Sigmoid colon (tissue), 7 donors: ENCODE data around the gene DIPK1B. TPM values are rescaled to one million over a fixed set of nuclear protein-coding genes. Genes with fewer than 3 reads are reported as not detected.
"Not testable (repeated sequence)": the region's sequence is repeated elsewhere in the genome, so short reads cannot be mapped to it uniquely, and the experiment has no call there.

ENCODE experiments used
- DNase-seq: peaks from one replicate; pipeline ENCODE4 v3.0.0-alpha.2; 2019
- H3K27ac ChIP-seq, 4 donors: fragments of 200-600 bp; sonication (generic); one replicate each; pipeline ENCODE4 v1.5.1; 2016 to 2019; ENCODE audit warnings: mild to moderate bottlenecking in 1 of 4
- H3K27me3 ChIP-seq, 3 donors: fragments of 200-600 bp; sonication (generic); one replicate each; pipeline ENCODE4 v1.5.1; 2019; ENCODE audit warnings: mild to moderate bottlenecking in 1 of 3
- H3K36me3 ChIP-seq, 4 donors: fragments of 200-600 bp; sonication (generic); one replicate each; pipeline ENCODE4 v1.5.1; 2016 to 2019
- H3K4me1 ChIP-seq, 4 donors: fragments of 200-600 bp; sonication (generic); one replicate each; pipeline ENCODE4 v1.5.1; 2017 to 2019
- H3K4me3 ChIP-seq, 4 donors: fragments of 200-600 bp; sonication (generic); one replicate each; pipeline ENCODE4 v1.5.1; 2017 to 2019; ENCODE audit warnings: mild to moderate bottlenecking in 2 of 4, moderate library complexity in 1 of 4
- H3K9me3 ChIP-seq, 4 donors: fragments of 200-600 bp in 3 of 4; sonication (generic) in 3 of 4; one replicate each; pipeline versions ENCODE4 v1.5.1 to v1.6.1; 2013 to 2019
- CTCF ChIP-seq, 4 experiments: fragments of 450-650 bp in 3 of 4; fragments of 200-600 bp in 1 of 4; IDR thresholded peaks; one replicate each; pipeline ENCODE4 v1.5.1; 2016 to 2019; ENCODE audit warnings: antibody characterized with exemption in 4 of 4, mild to moderate bottlenecking in 3 of 4, moderate library complexity in 2 of 4
- EP300 ChIP-seq, 4 donors: sonication (generic); formaldehyde crosslinking; IDR thresholded peaks; one replicate each; pipeline ENCODE4 v1.6.1; 2017; ENCODE audit warnings: antibody characterized with exemption in 4 of 4
- POLR2A ChIP-seq, 2 donors: fragments of 450-650 bp; IDR thresholded peaks; one replicate each; pipeline ENCODE4 v1.6.1; 2016; ENCODE audit warnings: antibody characterized with exemption in 2 of 2, mild to moderate bottlenecking in 2 of 2, moderate library complexity in 2 of 2
- POLR2AphosphoS5 ChIP-seq, 4 donors: sonication (generic); formaldehyde crosslinking; IDR thresholded peaks; one replicate each; pipeline ENCODE4 v1.6.1; 2017; ENCODE audit warnings: antibody characterized with exemption in 4 of 4
- WGBS, 2 donors: extraction: QIAGEN DNeasy Blood & Tissue Kit; methylation state at CpG; one replicate each; pipeline ENCODE4 v1.1.7; 2013; 5-methylcytosine and 5-hydroxymethylcytosine counted together
- intact Hi-C: fragments of 100-400 bp; cut with DNase I; formaldehyde crosslinking; loops from one replicate; pipeline ENCODE4 v1.15.1; 2023
- polyA plus RNA-seq, 3 donors: library from polyadenylated mRNA; stranded (reverse); fragments of 200-250 nt; gene quantifications; one replicate each; pipeline ENCODE4 v1.2.3, GENCODE V29; 2013
- total RNA-seq, 4 donors: library from RNA; depleted of rRNA; stranded (reverse); fragments of >200 nt; gene quantifications; one replicate each; pipeline ENCODE4 v1.1.0, GENCODE V29; 2016
- donor health status: healthy with polysubstance abuse.
- donor health status: Bipolar disorder and iron deficiency.
- donor health status: healthy.

The DIPK1B gene
- total and polyA plus RNA-seq, 7 donors = 0.23 to 18.3 (median 9.6) TPM

- TF ChIP-seq EP300 (IDR thresholded peaks at IDR 0.05) (no peak), CTCF (IDR thresholded peaks at IDR 0.05) (no peak)
- 86 to 88% methylated on average over 31 of the region's 31 CpGs for WGBS, 2 donors
- H3K36me3 ChIP-seq = no peaks in the 10 kb centered on the region
- H3K4me3 ChIP-seq = no peak overlapping the region
- no peaks in the 10 kb centered on the region for H3K27me3 ChIP-seq
- peaks cover 0 to 5% (median 0%) of the 10 kb centered on the region in 4 donors for H3K9me3 ChIP-seq
- intact Hi-C loops = no loop called here
- H3K4me1 ChIP-seq = no peaks in the 10 kb centered on the region
- H3K27ac ChIP-seq = no peak overlapping the region
- DNase-seq = no peak
Measured at GRCh38 chr9:136753371-136754058, 41.1 kb downstream of the DIPK1B start.

GRCh38 chr9:136754059-136754572 lies 41.7 kb downstream of the DIPK1B start:
- no peaks in the 10 kb centered on the region for H3K4me1 ChIP-seq
- intact Hi-C loops = no loop called here

GRCh38 chr9:136754626-136755301 lies 42.4 kb downstream of the DIPK1B start:
- Histone ChIP-seq H3K36me3 (no peaks in the 10 kb centered on the region), H3K9me3 (peaks cover 0 to 5% (median 0%) of the 10 kb centered on the region in 4 donors), H3K4me3 (no peak overlapping the region), H3K27ac (no peak overlapping the region), H3K27me3 (peaks cover 0 to 8% (median 0%) of the 10 kb centered on the region in 3 donors), H3K4me1 (no peaks in the 10 kb centered on the region)
- intact Hi-C loops = no loop called here
- no peak for TF ChIP-seq EP300 (IDR thresholded peaks at IDR 0.05)
- whole genome bisulfite sequencing, 2 donors = 81 to 82% methylated on average over 24 of the region's 24 CpGs
- no peak for DNase-seq

More at GRCh38 chr9:136754059-136754572, 41.7 kb downstream of the DIPK1B start:
- Histone ChIP-seq H3K4me3 (no peak overlapping the region), H3K36me3 (no peaks in the 10 kb centered on the region), H3K27ac (no peak overlapping the region), H3K9me3 (peaks cover 0 to 5% (median 0%) of the 10 kb centered on the region in 4 donors), H3K27me3 (peaks cover 0 to 1% (median 0%) of the 10 kb centered on the region in 3 donors)
- 40 to 48% methylated on average over 17 of the region's 17 CpGs for WGBS, 2 donors
- no peak for DNase-seq
- TF ChIP-seq CTCF (IDR thresholded peaks at IDR 0.05) (no peak), EP300 (IDR thresholded peaks at IDR 0.05) (no peak), POLR2AphosphoS5 (IDR thresholded peaks at IDR 0.05) (no peak)

GRCh38 chr9:136755302-136756133 lies 43.1 kb downstream of the DIPK1B start:
- H3K36me3 ChIP-seq, H3K4me3 ChIP-seq, intact Hi-C loops, H3K27ac ChIP-seq, H3K4me1 ChIP-seq, H3K9me3 ChIP-seq: not testable (repeated sequence)
- DNase-seq = peak; percentile 48
- 91 to 92% methylated on average over 22 of the region's 22 CpGs for WGBS, 2 donors
- H3K27me3 ChIP-seq = peaks cover 0 to 15% (median 0%) of the 10 kb centered on the region in 3 donors

GRCh38 chr9:136756134-136756438 lies 43.7 kb downstream of the DIPK1B start:
- Histone ChIP-seq H3K4me1 (peaks cover 0 to 3% (median 0%) of the 10 kb centered on the region in 4 donors), H3K9me3 (peaks cover 0 to 5% (median 0%) of the 10 kb centered on the region in 4 donors), H3K27ac (no peak overlapping the region), H3K36me3 (no peaks in the 10 kb centered on the region), H3K27me3 (peaks cover 0 to 19% (median 0%) of the 10 kb centered on the region in 3 donors), H3K4me3 (no peak overlapping the region)
- no peak for DNase-seq
- intact Hi-C loops = no loop called here
- WGBS, 2 donors = 96 to 97% methylated on average over 4 of the region's 4 CpGs
- TF ChIP-seq EP300 (IDR thresholded peaks at IDR 0.05) (no peak), POLR2AphosphoS5 (IDR thresholded peaks at IDR 0.05) (no peak), POLR2A (IDR thresholded peaks at IDR 0.05) (no peak), CTCF (IDR thresholded peaks at IDR 0.05) (no peak)
